OCI-LY7 (cell line): ENCODE measurements around the gene PCGF5.

Source experiments
- CTCF ChIP-seq: fragments of 200-600 bp; sonication (generic); conservative IDR thresholded peaks from 2 replicates; pipeline ENCODE4 v1.5.1; 2014; ENCODE audit warnings: mild to moderate bottlenecking, antibody characterized with exemption, low read length, moderate library complexity, mixed read lengths
- EZH2phosphoT487 ChIP-seq: fragments of 200-600 bp; sonication (generic); IDR thresholded peaks from 2 replicates; pipeline ENCODE4 v1.6.1; 2018; ENCODE audit warnings: low read depth, borderline replicate concordance, mild to moderate bottlenecking, mixed run types, antibody characterized with exemption, low read length, moderate library complexity, mixed read lengths

GRCh38 chr10:91286572-91286971 lies 66.1 kb downstream of the PCGF5 start:
- TF ChIP-seq CTCF (no peak), EZH2phosphoT487 (no peak)
